Activated CD4-positive, alpha-beta T cell treated with anti-CD3 and anti-CD28 coated beads, Interleukin-2, amount 50 U/mL, for 1 hour (primary cell): ENCODE measurements around the gene INMT.

ENCODE experiments used
- DNase-seq: peaks from one replicate; pipeline ENCODE4 v3.0.0-alpha.2; 2020

INMT gene

GRCh38 chr7:30729642-30730041 lies 22.3 kb upstream of the INMT start:
- no peak for DNase-seq

- no peak for DNase-seq
Measured at GRCh38 chr7:30730097-30730496, 21.8 kb upstream of the INMT start.

GRCh38 chr7:30730996-30731395 lies 20.9 kb upstream of the INMT start:
- DNase-seq, result no peak

GRCh38 chr7:30731581-30731980 lies 20.4 kb upstream of the INMT start:
- DNase-seq, result no peak

- DNase-seq, result no peak
Measured at GRCh38 chr7:30732606-30733005, 19.3 kb upstream of the INMT start.

- no peak for DNase-seq
Measured at GRCh38 chr7:30733216-30733615, 18.7 kb upstream of the INMT start.

- no peak for DNase-seq
Measured at GRCh38 chr7:30733691-30734090, 18.2 kb upstream of the INMT start.

- no peak for DNase-seq
Measured at GRCh38 chr7:30734497-30734896, 17.4 kb upstream of the INMT start.

- no peak for DNase-seq
Measured at GRCh38 chr7:30735631-30736030, 16.3 kb upstream of the INMT start.

- DNase-seq, result no peak
Measured at GRCh38 chr7:30736291-30736690, 15.6 kb upstream of the INMT start.

GRCh38 chr7:30738026-30738915 lies 13.7 kb upstream of the INMT start:
- no peak for DNase-seq

GRCh38 chr7:30739691-30740090 lies 12.2 kb upstream of the INMT start:
- DNase-seq, result no peak

GRCh38 chr7:30740417-30741181 lies 11.3 kb upstream of the INMT start:
- DNase-seq, result peak; percentile 76

GRCh38 chr7:30741289-30741688 lies 10.6 kb upstream of the INMT start:
- no peak for DNase-seq

- no peak for DNase-seq
Measured at GRCh38 chr7:30743371-30744074, 8.4 kb upstream of the INMT start.

GRCh38 chr7:30744075-30744417 lies 7.9 kb upstream of the INMT start:
- DNase-seq, result no peak

GRCh38 chr7:30745261-30745941 lies 6.5 kb upstream of the INMT start:
- DNase-seq, result no peak

GRCh38 chr7:30750010-30750409 lies 1.9 kb upstream of the INMT start:
- DNase-seq, result no peak

GRCh38 chr7:30750683-30751650 lies 968 bp upstream of the INMT start:
- no peak for DNase-seq

- no peak for DNase-seq
Measured at GRCh38 chr7:30752484-30752883, 549 bp downstream of the INMT start.

GRCh38 chr7:30752979-30753378 lies 1.0 kb downstream of the INMT start:
- no peak for DNase-seq
